BE2C (cell line): ENCODE results near the gene TMEM116.
A peak's percentile ranks its signal among the peaks of the same experiment; 100 is the strongest.

Experiments
- DNase-seq: peaks from one replicate; pipeline ENCODE4 v3.0.0-alpha.2; 2020
- H3K27me3 ChIP-seq: fragments of 250-450 bp; sonication (Bioruptor Pico); 2 replicates; pipeline ENCODE4 v1.5.1; 2020; ENCODE audit warnings: mild to moderate bottlenecking
- H3K36me3 ChIP-seq: fragments of 250-450 bp; sonication (Bioruptor Pico); 2 replicates; pipeline ENCODE4 v1.5.1; 2020; ENCODE audit warnings: mild to moderate bottlenecking
- H3K4me1 ChIP-seq: fragments of 250-450 bp; sonication (Bioruptor Pico); 2 replicates; pipeline ENCODE4 v1.5.1; 2020
- H3K4me3 ChIP-seq: 2 replicates; pipeline ENCODE4 v1.5.1; 2011; ENCODE audit warnings: low read depth, low read length
- H3K9me3 ChIP-seq: fragments of 250-450 bp; sonication (Bioruptor Pico); 2 replicates; pipeline ENCODE4 v1.5.1; 2020
- TF ChIP-seq, protein P1 (sequence below): IDR thresholded peaks from 2 replicates; pipeline ENCODE4 v1.5.1; 2012; ENCODE audit warnings: mild to moderate bottlenecking, low read depth, low read length

Gene TMEM116

GRCh38 chr12:112020947-112021457 is 8.0 kb upstream of the TMEM116 start:
- Histone ChIP-seq H3K27me3 (no peaks in the 10 kb centered on the region), H3K36me3 (peaks cover 66% of the 10 kb centered on the region), H3K9me3 (no peaks in the 10 kb centered on the region), H3K4me3 (no peak overlapping the region), H3K4me1 (no peaks in the 10 kb centered on the region)
- no peak for DNase-seq
- TF ChIP-seq, protein P1, sequence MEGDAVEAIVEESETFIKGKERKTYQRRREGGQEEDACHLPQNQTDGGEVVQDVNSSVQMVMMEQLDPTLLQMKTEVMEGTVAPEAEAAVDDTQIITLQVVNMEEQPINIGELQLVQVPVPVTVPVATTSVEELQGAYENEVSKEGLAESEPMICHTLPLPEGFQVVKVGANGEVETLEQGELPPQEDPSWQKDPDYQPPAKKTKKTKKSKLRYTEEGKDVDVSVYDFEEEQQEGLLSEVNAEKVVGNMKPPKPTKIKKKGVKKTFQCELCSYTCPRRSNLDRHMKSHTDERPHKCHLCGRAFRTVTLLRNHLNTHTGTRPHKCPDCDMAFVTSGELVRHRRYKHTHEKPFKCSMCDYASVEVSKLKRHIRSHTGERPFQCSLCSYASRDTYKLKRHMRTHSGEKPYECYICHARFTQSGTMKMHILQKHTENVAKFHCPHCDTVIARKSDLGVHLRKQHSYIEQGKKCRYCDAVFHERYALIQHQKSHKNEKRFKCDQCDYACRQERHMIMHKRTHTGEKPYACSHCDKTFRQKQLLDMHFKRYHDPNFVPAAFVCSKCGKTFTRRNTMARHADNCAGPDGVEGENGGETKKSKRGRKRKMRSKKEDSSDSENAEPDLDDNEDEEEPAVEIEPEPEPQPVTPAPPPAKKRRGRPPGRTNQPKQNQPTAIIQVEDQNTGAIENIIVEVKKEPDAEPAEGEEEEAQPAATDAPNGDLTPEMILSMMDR = no peak

DNA sequence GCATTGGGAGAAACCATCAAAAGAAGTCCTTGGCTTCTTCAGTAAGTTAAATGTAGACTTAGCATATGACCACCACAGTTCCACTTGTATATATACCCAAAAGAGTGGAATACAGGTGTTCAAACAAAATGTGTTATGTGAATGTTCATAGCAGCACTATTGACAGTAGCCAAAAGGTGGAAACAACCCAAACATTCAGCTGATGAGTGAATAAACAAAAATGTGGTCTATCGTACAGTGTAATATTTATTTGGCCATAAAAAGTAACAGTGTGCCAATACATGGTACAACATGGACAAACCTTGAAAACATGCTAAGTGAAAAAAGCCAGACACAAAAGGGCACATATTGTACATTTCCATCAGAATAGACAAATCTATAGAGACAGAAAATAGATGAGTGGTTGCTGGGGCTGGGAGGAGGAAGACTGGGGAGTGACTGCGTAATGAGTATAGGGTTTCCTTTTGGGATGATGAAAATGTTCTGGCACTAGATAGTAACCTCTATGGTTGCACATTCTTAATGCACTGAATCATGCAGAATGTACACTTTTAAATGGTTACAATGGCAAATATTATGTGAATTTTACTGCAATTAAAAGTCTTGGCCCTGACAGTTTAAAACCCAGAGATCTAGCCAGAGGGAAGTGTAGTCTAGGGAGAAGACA is 5.7 kb upstream of the TMEM116 start:
- H3K9me3 ChIP-seq = no peaks in the 10 kb centered on the region
- H3K4me3 ChIP-seq = no peak overlapping the region
- no peak for DNase-seq
- TF ChIP-seq, protein P1 = no peak
- no peaks in the 10 kb centered on the region for H3K27me3 ChIP-seq
- H3K4me1 ChIP-seq = no peaks in the 10 kb centered on the region
- H3K36me3 ChIP-seq = peaks cover 59% of the 10 kb centered on the region

- peaks cover 44% of the 10 kb centered on the region for H3K36me3 ChIP-seq
- DNase-seq = no peak
- H3K4me3 ChIP-seq = no peak overlapping the region
- TF ChIP-seq, protein P1 = no peak
- no peaks in the 10 kb centered on the region for H3K9me3 ChIP-seq
- H3K27me3 ChIP-seq = no peaks in the 10 kb centered on the region
- H3K4me1 ChIP-seq = no peaks in the 10 kb centered on the region
Observed at GRCh38 chr12:112017041-112017440, 4.1 kb upstream of the TMEM116 start.

GRCh38 chr12:112015938-112016337 is 3.0 kb upstream of the TMEM116 start:
- no peaks in the 10 kb centered on the region for H3K27me3 ChIP-seq
- no peaks in the 10 kb centered on the region for H3K4me1 ChIP-seq
- no peak for DNase-seq
- H3K36me3 ChIP-seq = peaks cover 36% of the 10 kb centered on the region
- H3K9me3 ChIP-seq = no peaks in the 10 kb centered on the region
- no peak overlapping the region for H3K4me3 ChIP-seq
- TF ChIP-seq, protein P1 = no peak

DNA sequence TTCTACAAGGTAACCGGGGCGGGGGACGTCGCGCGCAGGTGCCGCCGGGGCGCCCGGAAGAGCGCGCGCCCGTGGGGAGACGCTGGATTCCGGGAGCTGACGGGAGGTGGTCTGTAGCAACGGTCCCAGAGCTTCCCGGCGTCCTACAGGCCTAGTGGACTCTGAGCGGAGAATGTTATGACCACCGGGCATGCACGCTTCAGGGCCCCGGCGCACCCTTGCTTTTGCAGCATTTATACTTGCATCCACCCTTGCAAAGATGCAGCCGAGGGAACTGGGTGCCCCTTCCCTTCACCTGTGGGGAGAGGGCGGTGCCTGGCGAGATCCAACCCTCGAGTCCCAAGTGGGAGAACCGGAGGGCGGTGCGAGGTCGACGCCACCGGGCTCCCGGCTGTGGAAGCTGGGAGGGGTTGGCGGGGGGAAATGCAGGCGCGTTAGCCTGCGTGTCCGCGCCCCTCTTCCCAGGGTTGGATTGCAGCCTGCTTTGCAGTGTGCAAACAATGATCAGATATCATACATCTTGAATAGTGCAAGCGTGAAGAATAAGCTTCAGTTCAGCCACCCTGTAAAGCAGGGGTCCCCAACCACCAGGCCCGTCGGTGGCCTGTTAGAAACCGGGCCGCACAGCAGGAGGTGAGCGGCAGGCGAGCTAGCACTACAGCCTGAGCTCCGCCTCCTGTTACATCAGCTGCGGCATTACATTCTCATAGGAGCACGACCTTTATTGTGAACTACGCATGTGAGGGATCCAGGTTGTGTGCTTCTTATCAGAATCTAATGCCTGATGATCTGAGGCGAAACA is 837 bp upstream of the TMEM116 start:
- DNase-seq = peak; percentile 70

More for the DNA sequence above, 837 bp upstream of the TMEM116 start:
- no peaks in the 10 kb centered on the region for H3K4me1 ChIP-seq
- H3K27me3 ChIP-seq = no peaks in the 10 kb centered on the region
- TF ChIP-seq, protein P1 = no peak
- H3K4me3 ChIP-seq = peak overlapping the region; percentile 75
- H3K36me3 ChIP-seq = peaks cover 21% of the 10 kb centered on the region
- no peaks in the 10 kb centered on the region for H3K9me3 ChIP-seq
